ENCODE results near the gene PHC3.

GRCh38 chr3:170063691-170064090 lies 117.8 kb downstream of the PHC3 start:
- TF ChIP-seq POLR2AphosphoS5 (IDR thresholded peaks at IDR 0.05; ENCODE audit: low read depth, low read length) (no peak), TAF1 (IDR thresholded peaks at IDR 0.05; ENCODE audit: borderline replicate concordance, insufficient read depth, low read length) (no peak)
